ENCODE data around the gene LRRC45.

GRCh38 chr17:81996757-81997441 lies 26.2 kb upstream of the LRRC45 start:
- TF ChIP-seq, protein P1, sequence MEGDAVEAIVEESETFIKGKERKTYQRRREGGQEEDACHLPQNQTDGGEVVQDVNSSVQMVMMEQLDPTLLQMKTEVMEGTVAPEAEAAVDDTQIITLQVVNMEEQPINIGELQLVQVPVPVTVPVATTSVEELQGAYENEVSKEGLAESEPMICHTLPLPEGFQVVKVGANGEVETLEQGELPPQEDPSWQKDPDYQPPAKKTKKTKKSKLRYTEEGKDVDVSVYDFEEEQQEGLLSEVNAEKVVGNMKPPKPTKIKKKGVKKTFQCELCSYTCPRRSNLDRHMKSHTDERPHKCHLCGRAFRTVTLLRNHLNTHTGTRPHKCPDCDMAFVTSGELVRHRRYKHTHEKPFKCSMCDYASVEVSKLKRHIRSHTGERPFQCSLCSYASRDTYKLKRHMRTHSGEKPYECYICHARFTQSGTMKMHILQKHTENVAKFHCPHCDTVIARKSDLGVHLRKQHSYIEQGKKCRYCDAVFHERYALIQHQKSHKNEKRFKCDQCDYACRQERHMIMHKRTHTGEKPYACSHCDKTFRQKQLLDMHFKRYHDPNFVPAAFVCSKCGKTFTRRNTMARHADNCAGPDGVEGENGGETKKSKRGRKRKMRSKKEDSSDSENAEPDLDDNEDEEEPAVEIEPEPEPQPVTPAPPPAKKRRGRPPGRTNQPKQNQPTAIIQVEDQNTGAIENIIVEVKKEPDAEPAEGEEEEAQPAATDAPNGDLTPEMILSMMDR (IDR thresholded peaks at IDR 0.05), result no peak
- no peak for TF ChIP-seq POLR2A (IDR thresholded peaks at IDR 0.05)

All from heart left ventricle (tissue), 13 donors.